Measurements from ENCODE around the gene TNRC6C.

- TF ChIP-seq POLR2AphosphoS5 (IDR thresholded peaks at IDR 0.05) (no peak), CTCF (IDR thresholded peaks at IDR 0.05) (no peak)
Measured at GRCh38 chr17:78032166-78032565, 73.7 kb downstream of the TNRC6C start.

Measured in sigmoid colon (tissue), 4 donors.